Cardiac muscle cell (in vitro differentiated cells and primary cell): ENCODE measurements around the gene CNTNAP2. TPM values are rescaled to one million over a fixed set of nuclear protein-coding genes. Genes with fewer than 3 reads are reported as not detected.

Experiments
- DNase-seq, 2 donors: peaks; one replicate each; pipeline versions ENCODE4 v3.0.0 to v3.0.0-alpha.2; 2010 to 2017; ENCODE audit warnings: low read depth in 1 of 2, low spot score in 1 of 2
- H3K27ac ChIP-seq: fragments of 200-600 bp; sonication (generic); 2 replicates; pipeline ENCODE4 v1.5.1; 2016
- H3K27me3 ChIP-seq: fragments of 200-600 bp; sonication (generic); 2 replicates; pipeline ENCODE4 v1.6.0; 2016; ENCODE audit warnings: control low read depth
- H3K36me3 ChIP-seq: fragments of 200-600 bp; sonication (generic); 2 replicates; pipeline ENCODE4 v1.5.1; 2016; ENCODE audit warnings: control low read depth
- H3K4me1 ChIP-seq: fragments of 200-600 bp; sonication (generic); 2 replicates; pipeline ENCODE4 v1.8.1; 2017; ENCODE audit warnings: low read depth, mild to moderate bottlenecking, mixed run types
- H3K4me3 ChIP-seq: fragments of 200-600 bp; sonication (generic); 2 replicates; pipeline ENCODE4 v1.5.1; 2016; ENCODE audit warnings: mild to moderate bottlenecking
- H3K9me3 ChIP-seq: fragments of 200-600 bp; sonication (generic); 2 replicates; pipeline ENCODE4 v1.5.1; 2017; ENCODE audit warnings: low read depth, mild to moderate bottlenecking, control low read depth
- CTCF ChIP-seq: IDR thresholded peaks from 2 replicates; pipeline ENCODE4 v1.5.1; 2012; ENCODE audit warnings: low read depth, mild to moderate bottlenecking, low read length
- polyA plus RNA-seq: library from polyadenylated mRNA; unstranded; fragments of >200 nt; fragmentation: Nextera tagmentation; extraction: Ambion mirVana; gene quantifications from 2 replicates; pipeline ENCODE4 v1.2.1, GENCODE V29; 2016
- total RNA-seq: library from RNA; depleted of rRNA; stranded (reverse); fragments of >200 nt; gene quantifications from 2 replicates; pipeline ENCODE4 v1.2.3, GENCODE V29; 2016

The CNTNAP2 gene
- total and polyA plus RNA-seq, 2 experiments from 2014 or later = 4.8 to 5.1 TPM

GRCh38 chr7:148255333-148255732 is 2138.7 kb downstream of the CNTNAP2 start:
- H3K4me1 ChIP-seq = no peaks in the 10 kb centered on the region
- H3K36me3 ChIP-seq = no peaks in the 10 kb centered on the region
- H3K9me3 ChIP-seq = no peaks in the 10 kb centered on the region
- no peak overlapping the region for H3K4me3 ChIP-seq
- no peak for DNase-seq
- no peak overlapping the region for H3K27ac ChIP-seq
- peak; percentile 12 for TF ChIP-seq CTCF
- no peaks in the 10 kb centered on the region for H3K27me3 ChIP-seq

GRCh38 chr7:148256433-148256832 is 2139.8 kb downstream of the CNTNAP2 start:
- Histone ChIP-seq H3K27me3 (no peaks in the 10 kb centered on the region), H3K9me3 (no peaks in the 10 kb centered on the region), H3K36me3 (no peaks in the 10 kb centered on the region), H3K27ac (no peak overlapping the region), H3K4me3 (no peak overlapping the region), H3K4me1 (no peaks in the 10 kb centered on the region)
- TF ChIP-seq CTCF = no peak
- no peak for DNase-seq

GRCh38 chr7:148260599-148260998 is 2144.0 kb downstream of the CNTNAP2 start:
- H3K9me3 ChIP-seq = no peaks in the 10 kb centered on the region
- no peaks in the 10 kb centered on the region for H3K4me1 ChIP-seq
- no peaks in the 10 kb centered on the region for H3K27me3 ChIP-seq
- DNase-seq = peak in 1 of 2 donors; percentile 35
- TF ChIP-seq CTCF = no peak
- no peaks in the 10 kb centered on the region for H3K36me3 ChIP-seq
- H3K4me3 ChIP-seq = no peak overlapping the region
- H3K27ac ChIP-seq = no peak overlapping the region

GRCh38 chr7:148261523-148261922 is 2144.9 kb downstream of the CNTNAP2 start:
- Histone ChIP-seq H3K27me3 (no peaks in the 10 kb centered on the region), H3K36me3 (no peaks in the 10 kb centered on the region), H3K4me3 (no peak overlapping the region), H3K27ac (no peak overlapping the region), H3K9me3 (no peaks in the 10 kb centered on the region), H3K4me1 (no peaks in the 10 kb centered on the region)
- TF ChIP-seq CTCF = no peak
- DNase-seq = no peak

GRCh38 chr7:148261996-148262688 is 2145.5 kb downstream of the CNTNAP2 start:
- no peak for TF ChIP-seq CTCF
- DNase-seq = no peak
- no peak overlapping the region for H3K27ac ChIP-seq
- H3K4me3 ChIP-seq = no peak overlapping the region
- H3K9me3 ChIP-seq = no peaks in the 10 kb centered on the region
- H3K36me3 ChIP-seq = no peaks in the 10 kb centered on the region
- no peaks in the 10 kb centered on the region for H3K27me3 ChIP-seq
- H3K4me1 ChIP-seq = no peaks in the 10 kb centered on the region
